Lower leg skin (tissue), 4 donors: ENCODE results near the gene ACAN. TPM values are rescaled to one million over a fixed set of nuclear protein-coding genes. Genes with fewer than 3 reads are reported as not detected.

Experiments
- DNase-seq, 2 donors: peaks; one replicate each; pipeline ENCODE4 v3.0.0-alpha.2; 2019; ENCODE audit warnings: low spot score in 2 of 2
- H3K4me3 ChIP-seq: fragments of 200-600 bp; sonication (generic); 2 replicates; pipeline ENCODE4 v1.5.1; 2017; ENCODE audit warnings: mild to moderate bottlenecking, low read depth; ENCODE audit not compliant: poor library complexity, severe bottlenecking
- POLR2A ChIP-seq, 2 donors: fragments of 450-650 bp; IDR thresholded peaks; one replicate each; pipeline ENCODE4 v1.6.1; 2016 to 2017; ENCODE audit warnings: antibody characterized with exemption in 2 of 2, mild to moderate bottlenecking in 1 of 2, moderate library complexity in 1 of 2
- WGBS, 2 donors: methylation state at CpG; one replicate each; pipeline ENCODE4 v1.1.5; 2018; 5-methylcytosine and 5-hydroxymethylcytosine counted together
- intact Hi-C: fragments of 100-400 bp; cut with DNase I; formaldehyde crosslinking; loops from one replicate; pipeline ENCODE4 v1.15.0; 2023; ENCODE audit warnings: low total_unique reads
- total RNA-seq, 4 donors: library from RNA; depleted of rRNA; stranded (reverse); fragments of >200 nt; gene quantifications; one replicate each; pipeline ENCODE4 v1.1.0, GENCODE V29; 2016
- TF ChIP-seq, protein P1 (sequence below), 3 donors: fragments of 450-650 bp; IDR thresholded peaks; one replicate each; pipeline ENCODE4 v1.5.1; 2016; ENCODE audit warnings: antibody characterized with exemption in 3 of 3, mild to moderate bottlenecking in 3 of 3, moderate library complexity in 2 of 3

The ACAN gene
- total RNA-seq, 4 donors from 2014 or later, result 0.17 to 0.61 (median 0.58) TPM; not detected in 1

DNA sequence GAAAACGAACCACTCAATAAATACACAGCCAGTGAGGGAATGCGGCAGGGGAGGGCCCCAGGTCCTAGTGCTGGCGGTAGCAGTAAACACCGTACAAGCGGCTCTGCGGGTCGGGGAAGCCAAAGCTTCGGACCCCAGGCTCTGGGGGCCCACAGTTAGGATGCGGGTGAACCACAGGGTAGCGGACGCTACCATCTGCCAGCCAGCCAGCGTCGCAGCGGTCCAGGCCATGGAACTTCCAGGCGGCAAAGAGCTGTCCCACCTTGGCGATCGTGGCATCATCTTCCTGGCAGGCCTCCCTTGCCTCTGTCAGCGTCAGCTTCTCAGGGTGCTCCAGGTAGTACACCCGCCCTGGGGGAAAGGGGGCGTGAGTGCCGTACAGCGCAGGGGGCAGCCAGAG lies 74.7 kb downstream of the ACAN start:
- intact Hi-C loops, result loop anchor here (5.0 kb wide), 1 partner anchor 931 kb away; no protein-coding TSS in a partner anchor
- no peak overlapping the region for H3K4me3 ChIP-seq
- TF ChIP-seq, protein P1, sequence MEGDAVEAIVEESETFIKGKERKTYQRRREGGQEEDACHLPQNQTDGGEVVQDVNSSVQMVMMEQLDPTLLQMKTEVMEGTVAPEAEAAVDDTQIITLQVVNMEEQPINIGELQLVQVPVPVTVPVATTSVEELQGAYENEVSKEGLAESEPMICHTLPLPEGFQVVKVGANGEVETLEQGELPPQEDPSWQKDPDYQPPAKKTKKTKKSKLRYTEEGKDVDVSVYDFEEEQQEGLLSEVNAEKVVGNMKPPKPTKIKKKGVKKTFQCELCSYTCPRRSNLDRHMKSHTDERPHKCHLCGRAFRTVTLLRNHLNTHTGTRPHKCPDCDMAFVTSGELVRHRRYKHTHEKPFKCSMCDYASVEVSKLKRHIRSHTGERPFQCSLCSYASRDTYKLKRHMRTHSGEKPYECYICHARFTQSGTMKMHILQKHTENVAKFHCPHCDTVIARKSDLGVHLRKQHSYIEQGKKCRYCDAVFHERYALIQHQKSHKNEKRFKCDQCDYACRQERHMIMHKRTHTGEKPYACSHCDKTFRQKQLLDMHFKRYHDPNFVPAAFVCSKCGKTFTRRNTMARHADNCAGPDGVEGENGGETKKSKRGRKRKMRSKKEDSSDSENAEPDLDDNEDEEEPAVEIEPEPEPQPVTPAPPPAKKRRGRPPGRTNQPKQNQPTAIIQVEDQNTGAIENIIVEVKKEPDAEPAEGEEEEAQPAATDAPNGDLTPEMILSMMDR (IDR thresholded peaks at IDR 0.05), result no peak
- TF ChIP-seq POLR2A (IDR thresholded peaks at IDR 0.05), result no peak
- peak in 1 of 2 donors; percentile 84 for DNase-seq
- WGBS, 2 donors, result 87 to 95% methylated on average over 15 to 22 of the region's 22 CpGs

DNA sequence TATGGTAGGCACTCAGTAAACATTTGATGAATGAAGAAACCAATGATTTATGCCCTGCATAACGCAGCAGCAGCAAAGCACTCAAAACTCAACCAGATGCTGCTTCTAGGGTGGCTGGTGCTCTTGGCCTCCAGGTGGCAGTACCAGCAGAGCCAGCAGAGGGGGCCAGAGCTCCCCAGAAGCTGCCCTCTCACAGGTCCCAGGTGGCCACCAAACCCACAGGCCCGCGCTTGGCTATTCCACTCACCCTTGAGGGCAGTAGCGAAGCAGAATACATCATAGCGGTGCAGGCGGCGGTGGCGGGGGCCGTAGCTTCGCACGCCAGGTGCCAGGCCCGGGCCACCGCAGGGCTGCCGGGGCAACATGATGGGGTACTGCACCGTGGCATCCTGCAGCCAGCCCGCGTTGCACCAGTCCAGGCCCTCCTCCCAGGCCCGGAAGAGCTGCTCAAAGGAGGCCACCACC lies 75.5 kb downstream of the ACAN start:
- no peak overlapping the region for H3K4me3 ChIP-seq
- no peak for DNase-seq
- 62 to 84% methylated on average over 11 to 18 of the region's 18 CpGs for WGBS, 2 donors
- intact Hi-C loops, result loop anchor here (5.0 kb wide), 1 partner anchor 931 kb away; no protein-coding TSS in a partner anchor
- TF ChIP-seq, protein P1 (IDR thresholded peaks at IDR 0.05), result no peak
- TF ChIP-seq POLR2A (IDR thresholded peaks at IDR 0.05), result no peak

DNA sequence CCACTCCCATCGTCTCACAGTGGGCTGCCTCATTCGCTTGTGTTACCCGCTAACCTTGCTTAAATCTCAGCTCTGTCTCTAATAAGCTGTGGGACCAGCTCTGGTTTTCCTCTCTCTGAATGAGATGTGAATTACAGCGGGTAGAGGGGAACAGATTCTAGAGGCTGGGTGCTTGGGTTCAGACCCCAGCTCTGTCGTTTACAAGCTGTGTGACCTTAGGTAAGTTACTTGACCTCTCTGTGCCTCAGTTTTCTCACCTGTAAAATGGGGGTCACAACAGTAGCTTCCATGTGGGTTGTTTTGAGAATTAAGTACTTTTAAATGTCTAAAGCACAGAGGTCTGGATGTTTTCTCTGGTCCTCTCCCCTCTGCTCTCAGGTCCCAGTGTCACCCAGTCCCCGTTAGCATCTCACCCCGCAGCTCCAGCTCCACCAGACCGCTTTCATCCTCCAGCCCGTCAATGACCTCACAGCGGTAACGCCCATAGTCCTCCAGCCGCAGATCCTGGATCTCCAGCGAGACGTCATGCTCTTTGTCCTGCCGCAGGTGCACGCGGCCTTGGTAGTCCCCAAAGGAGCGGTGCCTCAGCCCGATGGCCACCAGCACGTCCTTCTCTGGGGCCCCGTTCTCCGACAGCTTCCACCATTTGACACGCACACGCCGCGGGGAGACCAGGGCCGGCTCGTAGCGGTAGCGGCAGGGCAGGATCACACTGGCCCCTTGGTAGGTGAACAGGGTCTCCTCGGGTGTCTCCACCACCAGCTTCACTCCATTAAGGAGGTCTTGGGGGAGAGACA lies 77.9 kb downstream of the ACAN start:
- intact Hi-C loops, result no loop called here
- WGBS, 2 donors, result 95 to 96% methylated on average over 31 of the region's 31 CpGs
- H3K4me3 ChIP-seq, result no peak overlapping the region
- no peak for DNase-seq
- TF ChIP-seq, protein P1 (IDR thresholded peaks at IDR 0.05), result no peak
- no peak for TF ChIP-seq POLR2A (IDR thresholded peaks at IDR 0.05)

DNA sequence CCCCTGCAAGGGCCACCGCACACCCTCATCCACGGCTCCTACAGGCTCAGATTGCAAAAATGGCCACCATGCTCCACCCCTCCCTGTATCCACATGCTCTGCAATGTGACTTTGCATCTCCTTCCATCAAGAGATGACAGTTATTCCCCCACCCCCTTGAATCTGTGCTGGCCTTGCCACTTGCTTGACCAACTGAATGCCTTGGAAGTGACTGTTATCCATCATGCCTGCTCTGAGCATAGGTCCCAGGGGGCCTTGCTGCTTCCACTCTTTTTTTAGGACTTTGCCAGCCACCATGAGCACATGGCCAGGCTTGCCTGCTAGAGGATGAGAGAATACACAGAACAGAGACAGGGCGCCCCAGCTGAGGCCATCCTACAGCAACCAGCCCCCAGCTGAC lies 78.5 kb downstream of the ACAN start:
- no peak for TF ChIP-seq POLR2A (IDR thresholded peaks at IDR 0.05)
- TF ChIP-seq, protein P1 (IDR thresholded peaks at IDR 0.05), result no peak
- WGBS, 2 donors, result 94 to 98% methylated on average over 3 of the region's 3 CpGs
- no peak for DNase-seq
- intact Hi-C loops, result no loop called here
- no peak overlapping the region for H3K4me3 ChIP-seq

DNA sequence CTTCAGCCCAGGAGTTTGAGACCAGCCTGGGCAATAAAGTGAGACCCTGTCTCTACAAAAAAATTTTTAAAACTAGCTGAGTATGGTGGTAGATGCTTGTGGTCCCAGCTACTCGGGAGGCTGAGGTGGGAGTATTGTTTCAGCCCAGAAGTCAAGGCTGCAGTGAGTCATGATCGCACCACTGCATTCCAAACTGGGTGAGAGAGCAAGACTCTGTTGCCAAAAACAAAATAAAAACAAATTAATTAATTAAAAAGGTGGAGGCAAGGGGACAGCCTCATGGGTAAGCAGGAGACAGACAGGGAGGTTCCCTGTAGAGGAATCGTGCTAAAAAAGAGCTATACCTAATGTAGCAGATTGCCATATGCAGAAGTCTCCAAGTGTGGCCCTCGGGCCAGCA lies 79.5 kb downstream of the ACAN start:
- TF ChIP-seq, protein P1 (IDR thresholded peaks at IDR 0.05), result no peak
- TF ChIP-seq POLR2A (IDR thresholded peaks at IDR 0.05), result no peak
- DNase-seq, result no peak
- 50 to 65% methylated on average over 4 of the region's 4 CpGs for WGBS, 2 donors
- intact Hi-C loops, result no loop called here
- H3K4me3 ChIP-seq, result no peak overlapping the region
